Esophagus muscularis mucosa (tissue), 4 donors: Measurements from ENCODE around the gene IL12RB2. TPM values are rescaled to one million over a fixed set of nuclear protein-coding genes. Genes with fewer than 3 reads are reported as not detected.

Experiments
- DNase-seq: peaks from one replicate; pipeline ENCODE4 v3.0.0-alpha.2; 2017; ENCODE audit errors: extremely low spot score
- H3K27ac ChIP-seq, 4 donors: fragments of 200-600 bp; sonication (generic); replicated peaks in 1 of 4; 1 replicate in 3 of 4; 2 replicates in 1 of 4; pipeline ENCODE4 v1.5.1; 2016 to 2019; ENCODE audit warnings: mild to moderate bottlenecking in 1 of 4
- H3K27me3 ChIP-seq, 4 donors: fragments of 200-600 bp; sonication (generic); one replicate each; pipeline versions ENCODE4 v1.5.1 to v1.6.0; 2016 to 2019
- H3K36me3 ChIP-seq, 4 donors: fragments of 200-600 bp; sonication (generic); one replicate each; pipeline ENCODE4 v1.5.1; 2016 to 2019
- H3K4me1 ChIP-seq, 4 donors: fragments of 200-600 bp; sonication (generic); one replicate each; pipeline ENCODE4 v1.5.1; 2016 to 2019
- H3K4me3 ChIP-seq, 4 donors: fragments of 200-600 bp; sonication (generic); 1 replicate in 2 of 4; 2 replicates in 2 of 4; pipeline ENCODE4 v1.5.1; 2016 to 2019; ENCODE audit warnings: mild to moderate bottlenecking in 4 of 4, moderate library complexity in 1 of 4
- H3K9me3 ChIP-seq, 4 donors: fragments of 200-600 bp; sonication (generic); 1 replicate in 3 of 4; 2 replicates in 1 of 4; pipeline ENCODE4 v1.5.1; 2016 to 2019
- EP300 ChIP-seq: sonication (generic); formaldehyde crosslinking; IDR thresholded peaks from one replicate; pipeline ENCODE4 v1.6.1; 2017; ENCODE audit warnings: antibody characterized with exemption
- POLR2A ChIP-seq: fragments of 450-650 bp; IDR thresholded peaks from one replicate; pipeline ENCODE4 v1.6.1; 2017; ENCODE audit warnings: antibody characterized with exemption, moderate library complexity, mild to moderate bottlenecking, low read depth
- POLR2AphosphoS5 ChIP-seq, 2 donors: sonication (generic); formaldehyde crosslinking; IDR thresholded peaks; one replicate each; pipeline ENCODE4 v1.6.1; 2017; ENCODE audit warnings: antibody characterized with exemption in 2 of 2
- WGBS: methylation state at CpG from one replicate; pipeline ENCODE4 v1.1.5; 2018; 5-methylcytosine and 5-hydroxymethylcytosine counted together
- intact Hi-C: fragments of 100-400 bp; cut with DNase I; formaldehyde crosslinking; loops from one replicate; pipeline ENCODE4 v1.15.1; 2023
- total RNA-seq, 4 donors: library from RNA; depleted of rRNA; stranded (reverse); fragments of >200 nt; gene quantifications; one replicate each; pipeline versions ENCODE4 v1.1.0 to v1.2.1, GENCODE V29; 2016
- TF ChIP-seq, protein P1 (sequence below), 3 experiments: fragments of 200-600 bp in 2 of 3; fragments of 450-650 bp in 1 of 3; sonication (generic) in 2 of 3; IDR thresholded peaks; one replicate each; pipeline ENCODE4 v1.5.1; 2017 to 2019; ENCODE audit warnings: antibody characterized with exemption in 3 of 3, mild to moderate bottlenecking in 2 of 3, moderate library complexity in 1 of 3

The IL12RB2 gene
- total RNA-seq, 4 donors from 2014 or later: 0.29 to 1.3 (median 0.65) TPM; not detected in 1

DNA sequence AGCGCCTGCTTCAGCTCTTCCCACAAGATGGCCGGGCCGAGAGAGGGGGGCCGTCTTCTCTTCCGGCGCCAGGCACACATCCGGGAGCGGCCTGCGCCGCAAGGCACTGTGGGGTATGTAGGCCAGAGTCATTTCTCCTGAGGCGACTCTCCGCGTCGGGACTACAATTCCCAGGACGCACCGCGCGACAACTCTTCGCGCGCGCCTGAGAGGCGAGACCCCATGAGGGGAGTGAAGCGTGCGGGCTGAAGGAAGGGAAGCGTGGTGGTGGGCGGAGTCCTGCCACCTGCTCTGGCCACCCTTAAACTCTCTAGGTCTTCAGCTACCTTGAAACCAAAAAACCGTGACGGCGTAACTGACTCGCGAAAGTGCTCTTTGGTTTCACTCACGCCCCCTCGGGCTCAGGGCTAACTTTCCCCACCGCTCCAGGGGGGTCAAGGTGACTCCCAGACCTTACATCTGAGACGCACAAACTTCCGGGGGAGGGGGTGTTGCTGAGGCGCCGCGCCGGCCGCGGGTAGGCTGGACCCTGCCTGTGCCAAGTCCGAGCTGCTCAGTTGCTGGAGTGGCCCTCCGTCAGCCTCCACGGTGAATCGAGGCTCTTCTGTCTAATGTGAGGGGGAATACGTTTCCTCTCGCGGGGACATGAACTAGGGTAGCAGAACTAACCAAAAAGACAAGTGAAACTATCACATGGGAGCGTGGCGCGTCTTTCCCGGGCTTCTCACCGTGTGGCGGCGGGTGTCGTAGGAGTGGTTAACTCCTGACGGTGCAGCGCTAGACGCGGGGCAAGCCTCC is 122.9 kb downstream of the IL12RB2 start, which contains the start of gene SERBP1:
Gene SERBP1, minus strand, starts transcription at position 45 of the 798 bp plus-strand sequence. CDS start 102 bp downstream, outside the sequence.
- Histone ChIP-seq H3K4me1 (peaks cover 32 to 63% (median 57%) of the 10 kb centered on the region in 4 donors), H3K36me3 (peaks cover 0 to 7% (median 6%) of the 10 kb centered on the region in 4 donors), H3K27ac (peak within 1 kb of the TSS; percentile 92 to 96 (median 92)), H3K9me3 (no peaks in the 10 kb centered on the region), H3K4me3 (peak within 1 kb of the TSS; percentile 78 to 92 (median 80)), H3K27me3 (no peaks in the 10 kb centered on the region)
- intact Hi-C loops: loop anchor here (10.0 kb wide), 1 partner anchor 254 kb away; the partner anchor contains the start of gene GADD45A
- WGBS: under 1% methylated on average over 46 of the region's 62 CpGs
- DNase-seq: peak; percentile 98
- TF ChIP-seq EP300 (no peak), POLR2AphosphoS5 (IDR thresholded peaks at IDR 0.05) (peak; percentile 85 to 94)

DNA sequence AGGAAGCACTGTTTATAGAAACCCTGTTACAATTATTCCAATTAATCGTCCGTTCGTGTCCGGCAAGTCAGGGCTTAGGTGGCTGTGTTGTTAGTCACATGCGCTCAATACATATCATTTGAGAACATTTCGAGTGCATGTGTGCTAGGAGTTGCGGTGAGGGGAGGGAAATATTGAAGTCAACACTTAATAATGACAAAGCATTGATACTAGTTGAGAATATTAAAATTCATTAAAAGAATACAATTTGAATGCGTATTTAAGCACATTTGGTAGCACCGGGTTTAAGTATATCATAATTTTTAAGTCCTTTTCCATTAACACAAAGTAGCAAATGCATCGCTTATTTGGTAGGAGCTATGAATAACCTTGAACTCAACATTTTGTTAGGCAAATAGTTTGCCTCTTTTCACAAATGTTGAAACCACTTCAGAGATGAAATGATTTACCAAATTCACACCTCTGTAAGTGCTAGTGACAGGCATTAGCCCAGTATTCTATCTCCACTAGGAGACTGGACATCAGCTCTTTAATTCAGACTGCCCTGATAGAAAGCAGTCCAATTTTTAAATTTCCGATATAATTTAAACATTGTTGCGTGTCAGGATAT is 123.6 kb downstream of the IL12RB2 start:
- Histone ChIP-seq H3K4me1 (peaks cover 28 to 56% (median 49%) of the 10 kb centered on the region in 4 donors), H3K4me3 (peak overlapping the region; percentile 78 to 92 (median 80)), H3K36me3 (no peaks in the 10 kb centered on the region), H3K27ac (peak overlapping the region; percentile 92 to 96 (median 92)), H3K9me3 (no peaks in the 10 kb centered on the region), H3K27me3 (no peaks in the 10 kb centered on the region)
- DNase-seq: no peak
- 17% methylated on average over 12 of the region's 12 CpGs for WGBS
- intact Hi-C loops: loop anchor here (10.0 kb wide), 1 partner anchor 254 kb away; the partner anchor contains the start of gene GADD45A
- TF ChIP-seq, protein P1, sequence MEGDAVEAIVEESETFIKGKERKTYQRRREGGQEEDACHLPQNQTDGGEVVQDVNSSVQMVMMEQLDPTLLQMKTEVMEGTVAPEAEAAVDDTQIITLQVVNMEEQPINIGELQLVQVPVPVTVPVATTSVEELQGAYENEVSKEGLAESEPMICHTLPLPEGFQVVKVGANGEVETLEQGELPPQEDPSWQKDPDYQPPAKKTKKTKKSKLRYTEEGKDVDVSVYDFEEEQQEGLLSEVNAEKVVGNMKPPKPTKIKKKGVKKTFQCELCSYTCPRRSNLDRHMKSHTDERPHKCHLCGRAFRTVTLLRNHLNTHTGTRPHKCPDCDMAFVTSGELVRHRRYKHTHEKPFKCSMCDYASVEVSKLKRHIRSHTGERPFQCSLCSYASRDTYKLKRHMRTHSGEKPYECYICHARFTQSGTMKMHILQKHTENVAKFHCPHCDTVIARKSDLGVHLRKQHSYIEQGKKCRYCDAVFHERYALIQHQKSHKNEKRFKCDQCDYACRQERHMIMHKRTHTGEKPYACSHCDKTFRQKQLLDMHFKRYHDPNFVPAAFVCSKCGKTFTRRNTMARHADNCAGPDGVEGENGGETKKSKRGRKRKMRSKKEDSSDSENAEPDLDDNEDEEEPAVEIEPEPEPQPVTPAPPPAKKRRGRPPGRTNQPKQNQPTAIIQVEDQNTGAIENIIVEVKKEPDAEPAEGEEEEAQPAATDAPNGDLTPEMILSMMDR (IDR thresholded peaks at IDR 0.05): no peak
- no peak for TF ChIP-seq POLR2AphosphoS5 (IDR thresholded peaks at IDR 0.05)
- TF ChIP-seq POLR2A: no peak
- TF ChIP-seq EP300: no peak

DNA sequence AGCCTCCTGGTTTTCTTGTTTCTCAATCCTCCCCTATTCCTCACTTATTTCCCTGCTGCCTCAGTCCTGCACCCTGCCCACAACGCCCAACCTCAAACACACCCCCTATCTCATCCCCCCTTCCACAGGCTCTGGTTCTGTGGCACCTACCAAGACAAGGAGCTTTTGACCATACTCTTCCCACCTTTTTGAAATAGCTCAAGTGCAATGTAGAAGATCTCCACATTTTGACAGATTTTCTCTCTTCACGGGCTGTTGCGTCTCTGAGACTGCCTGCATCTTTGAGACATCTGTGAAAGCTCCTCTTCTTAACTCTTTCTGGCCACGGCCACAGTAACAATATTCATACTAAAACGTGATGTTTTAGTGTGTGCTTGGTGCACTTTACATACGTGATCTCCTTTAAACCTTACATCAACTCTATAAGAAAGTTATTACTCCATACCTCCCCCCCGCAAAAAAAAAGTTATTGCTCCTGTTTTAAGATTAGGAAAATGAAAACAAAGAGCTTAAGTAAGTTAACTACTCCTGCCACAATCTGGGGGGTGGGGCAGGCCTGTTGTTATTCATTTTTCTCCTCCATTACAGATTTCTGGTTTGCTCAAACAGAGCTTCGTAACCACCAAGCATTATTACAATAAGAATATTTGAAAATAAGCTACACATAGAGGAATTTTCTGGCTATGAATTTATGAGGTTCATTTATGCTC is 124.4 kb downstream of the IL12RB2 start:
- Histone ChIP-seq H3K4me1 (peaks cover 23 to 50% (median 42%) of the 10 kb centered on the region in 4 donors), H3K36me3 (no peaks in the 10 kb centered on the region), H3K27ac (peak overlapping the region; percentile 92 to 96 (median 92)), H3K27me3 (no peaks in the 10 kb centered on the region), H3K4me3 (peak overlapping the region; percentile 78 to 92 (median 80)), H3K9me3 (no peaks in the 10 kb centered on the region)
- intact Hi-C loops: loop anchor here (10.0 kb wide), 1 partner anchor 253 kb away; the partner anchor contains the start of gene GADD45A
- no peak for TF ChIP-seq EP300
- TF ChIP-seq, protein P1 (IDR thresholded peaks at IDR 0.05): no peak
- TF ChIP-seq POLR2AphosphoS5 (IDR thresholded peaks at IDR 0.05): no peak
- no peak for TF ChIP-seq POLR2A
- 41% methylated on average over 8 of the region's 8 CpGs for WGBS
- no peak for DNase-seq

DNA sequence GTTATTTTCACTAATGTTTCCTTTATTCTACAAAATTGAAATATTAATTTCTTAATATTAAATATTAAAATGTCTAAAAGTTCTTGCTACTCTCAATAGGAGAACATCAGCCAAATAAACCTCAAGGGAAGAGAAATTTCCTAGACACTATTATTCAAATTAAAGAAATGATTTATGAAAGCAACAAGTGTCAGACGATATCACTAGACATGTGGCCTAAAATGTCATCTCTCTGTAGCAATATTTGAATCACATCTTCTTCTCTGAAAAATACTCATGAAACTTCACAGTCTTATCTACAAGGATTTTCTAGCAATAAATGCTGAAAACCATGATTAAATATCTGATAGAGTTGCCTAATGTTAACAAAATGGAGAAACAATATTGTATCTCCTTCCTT is 125.1 kb downstream of the IL12RB2 start:
- WGBS: 54% methylated on average over 1 of the region's 1 CpG
- peak overlapping the region; percentile 24 to 92 (median 48) for H3K27ac ChIP-seq
- no peak overlapping the region for H3K4me3 ChIP-seq
- no peaks in the 10 kb centered on the region for H3K9me3 ChIP-seq
- H3K4me1 ChIP-seq: peaks cover 15 to 42% (median 35%) of the 10 kb centered on the region in 4 donors
- H3K36me3 ChIP-seq: no peaks in the 10 kb centered on the region
- DNase-seq: no peak
- TF ChIP-seq, protein P1 (IDR thresholded peaks at IDR 0.05): no peak
- TF ChIP-seq POLR2A (no peak), POLR2AphosphoS5 (IDR thresholded peaks at IDR 0.05) (no peak), EP300 (no peak)
- intact Hi-C loops: loop anchor here (10.0 kb wide), 1 partner anchor 252 kb away; the partner anchor contains the start of gene GADD45A
- H3K27me3 ChIP-seq: no peaks in the 10 kb centered on the region
